ENCODE data around the gene GTPBP3. TPM values are rescaled to one million over a fixed set of nuclear protein-coding genes. Genes with fewer than 3 reads are reported as not detected.

GTPBP3 gene
- total and polyA plus RNA-seq, 2 of the 13 experiments (the other 11 are each of a cell fraction or from before 2014, with no cell fraction given) = 17.5 to 30.0 TPM

- TF ChIP-seq ZNF354B (CRISPR knock-in tag; IDR thresholded peaks at IDR 0.05) (no peak), FOXA3 (CRISPR knock-in tag; IDR thresholded peaks at IDR 0.05) (peak; percentile 76), PAWR (CRISPR knock-in tag; IDR thresholded peaks at IDR 0.05; ENCODE audit: borderline replicate concordance) (no peak), EP300 (IDR thresholded peaks at IDR 0.05; ENCODE audit: low read depth in 2 of 2, low read length in 2 of 2) (0 out of 4 replicates have a peak, but pooled peaks of 1 of the 2 experiments have one; percentile 5), EP300 (CRISPR knock-in tag; IDR thresholded peaks at IDR 0.05; ENCODE audit: borderline replicate concordance) (no peak), ZBTB8A (CRISPR knock-in tag; IDR thresholded peaks at IDR 0.05; ENCODE audit: borderline replicate concordance, low read depth) (no peak), ZNF468 (CRISPR knock-in tag; IDR thresholded peaks at IDR 0.05) (no peak), PTBP1 (IDR thresholded peaks at IDR 0.05; ENCODE audit: low read depth, low read length, poor library complexity, severe bottlenecking) (no peak), ZNF446 (CRISPR knock-in tag; IDR thresholded peaks at IDR 0.05) (no peak), JUNB (CRISPR knock-in tag; IDR thresholded peaks at IDR 0.05; ENCODE audit: borderline replicate concordance) (no peak), ZNF407 (CRISPR knock-in tag; IDR thresholded peaks at IDR 0.05; ENCODE audit: not compliant biosample characterization) (no peak), TOPORS (CRISPR knock-in tag; IDR thresholded peaks at IDR 0.05) (no peak), HOXA3 (CRISPR knock-in tag; IDR thresholded peaks at IDR 0.05) (peak; percentile 69; the same call in 1 of the 2 replicates), ZFAT (CRISPR knock-in tag; conservative IDR thresholded peaks at IDR 0.05) (no peak), RFXANK (CRISPR knock-in tag; IDR thresholded peaks at IDR 0.05) (no peak), SIN3B (IDR thresholded peaks at IDR 0.05; ENCODE audit: low read length) (no peak), ZNF432 (CRISPR knock-in tag; IDR thresholded peaks at IDR 0.05; ENCODE audit: borderline replicate concordance) (no peak), ZNF605 (CRISPR knock-in tag; IDR thresholded peaks at IDR 0.05) (no peak), SNAPC5 (CRISPR knock-in tag; IDR thresholded peaks at IDR 0.05; ENCODE audit: borderline replicate concordance) (no peak), ZBTB14 (CRISPR knock-in tag; IDR thresholded peaks at IDR 0.05) (no peak), KAT8 (CRISPR knock-in tag; IDR thresholded peaks at IDR 0.05) (peak; percentile 73)
These were observed 34.0 kb upstream of the GTPBP3 start, which contains the start of gene ABHD8 (continued) for GRCh38 chr19:17303167-17303939.
